ENCODE measurements around the gene PTPRT. TPM values are rescaled to one million over a fixed set of nuclear protein-coding genes. Genes with fewer than 3 reads are reported as not detected.

Gene PTPRT
- total and polyA plus RNA-seq, 2 of the 4 experiments (the other 2 are of a cell fraction) = not detected

- no peak overlapping the region for H4K8ac ChIP-seq (ENCODE audit: low read depth in 2 of 2, low read length in 2 of 2)
- H2BK5ac ChIP-seq (ENCODE audit: low read depth, low read length, poor library complexity, severe bottlenecking) = no peak overlapping the region
- intact Hi-C loops (cut with micrococcal nuclease) = no loop called here
- no peaks in the 10 kb centered on the region for H3K27me3 ChIP-seq (ENCODE audit: control insufficient read depth, insufficient read depth, low read length)
- H4K5ac ChIP-seq (ENCODE audit: low read depth, low read length) = no peak overlapping the region
- no peak overlapping the region for H3K4me3 ChIP-seq (ENCODE audit: insufficient read depth, low read depth, low read length)
- H3K9me3 ChIP-seq (ENCODE audit: control insufficient read depth, insufficient read depth, low read length) = peaks cover 26% of the 10 kb centered on the region
- no peak overlapping the region for H2AK5ac ChIP-seq (ENCODE audit: low read depth, low read length)
- in situ Hi-C loops (cut with MboI; ENCODE audit: low sequenced_read_pairs) = no loop called here
- H3K79me1 ChIP-seq (ENCODE audit: low read depth in 1 of 2, low read length in 2 of 2) = no peaks in the 10 kb centered on the region
- no peaks in the 10 kb centered on the region for H3K4me1 ChIP-seq (ENCODE audit: control insufficient read depth, insufficient read depth, low read length)
- no peak overlapping the region for H2BK15ac ChIP-seq (ENCODE audit: low read depth, low read length)
- H3K36me3 ChIP-seq (ENCODE audit: control insufficient read depth, insufficient read depth, low read length) = no peaks in the 10 kb centered on the region
- BruUV-seq (replicated peaks) = no TSS peak
- DNase-seq (no peak), ATAC-seq (ENCODE audit: low read depth) (no peak)
- ChIA-PET CTCF (no interaction called here), POLR2A (ENCODE audit: unreplicated experiment) (no interaction called here)
- WGBS, 2 experiments (ENCODE audit: extremely low coverage in 2 of 2, insufficient read length in 1 of 2) = 0% methylated on average over 1 of the region's 9 CpGs; no CpG with 5 or more reads in 1 of the 2 experiments
- H2BK120ac ChIP-seq (ENCODE audit: low read depth, low read length) = no peak overlapping the region
- dilution Hi-C loops (cut with HindIII; ENCODE audit: low sequenced_read_pairs, unreplicated experiment) = no loop called here
- H3K9ac ChIP-seq (ENCODE audit: low read depth, low read length) = no peak overlapping the region
- H3K23ac ChIP-seq (ENCODE audit: low read depth, low read length) = no peak overlapping the region
- H4K20me1 ChIP-seq (ENCODE audit: insufficient read depth, low read length) = no peaks in the 10 kb centered on the region
- H4K91ac ChIP-seq (ENCODE audit: insufficient read depth, low read depth, low read length) = no peak overlapping the region
- no peaks in the 10 kb centered on the region for H3K9me1 ChIP-seq (ENCODE audit: insufficient read depth, low read length)
- no peak for TF ChIP-seq FOS (IDR thresholded peaks at IDR 0.05; ENCODE audit: low read depth, low read length)
- no peak for TF ChIP-seq CHD1 (IDR thresholded peaks at IDR 0.05; ENCODE audit: low read depth, low read length)
- no peak for TF ChIP-seq POLR2A (IDR thresholded peaks at IDR 0.05; ENCODE audit: low read depth, low read length)
- no peak overlapping the region for H3K14ac ChIP-seq (replicated peaks; ENCODE audit: low read depth, low read length)
- H3K56ac ChIP-seq (ENCODE audit: extremely low read depth, insufficient read depth, low read length) = no peak overlapping the region
- H3K4ac ChIP-seq (ENCODE audit: low read depth, low read length) = no peak overlapping the region
- no peak overlapping the region for H2AK9ac ChIP-seq (replicated peaks; ENCODE audit: low read depth, low read length, poor library complexity)
- no peak overlapping the region for H2AFZ ChIP-seq (replicated peaks; ENCODE audit: low read length, poor library complexity)
- no peak overlapping the region for H3K18ac ChIP-seq (ENCODE audit: low read depth, low read length)
- H2BK20ac ChIP-seq (ENCODE audit: low read depth, low read length) = no peak overlapping the region
- H3K4me2 ChIP-seq (ENCODE audit: low read depth, low read length) = no peak overlapping the region
- H3K27ac ChIP-seq (ENCODE audit: insufficient read depth, low read length) = no peak overlapping the region
These were observed 232.5 kb downstream of the PTPRT start for GRCh38 chr20:42957018-42957703.

Data from IMR-90 (cell line).